BLaER1 (cell line): ENCODE results near the gene CYP2S1.

Source experiments
- H3K27ac ChIP-seq: shearing (Covaris generic); formaldehyde crosslinking; 2 replicates; pipeline ENCODE4 v1.8.1; 2022
- H3K27me3 ChIP-seq: shearing (Covaris generic); formaldehyde crosslinking; 2 replicates; pipeline ENCODE4 v1.8.1; 2022
- H3K36me3 ChIP-seq: shearing (Covaris generic); formaldehyde crosslinking; 2 replicates; pipeline ENCODE4 v1.8.1; 2022
- H3K4me1 ChIP-seq: shearing (Covaris generic); formaldehyde crosslinking; 2 replicates; pipeline ENCODE4 v1.8.1; 2022
- H3K4me2 ChIP-seq: shearing (Covaris generic); formaldehyde crosslinking; 2 replicates; pipeline ENCODE4 v1.8.1; 2022
- H3K4me3 ChIP-seq: shearing (Covaris generic); formaldehyde crosslinking; 2 replicates; pipeline ENCODE4 v1.8.1; 2022
- H3K9ac ChIP-seq: shearing (Covaris generic); formaldehyde crosslinking; 2 replicates; pipeline ENCODE4 v1.8.1; 2022
- H3K9me3 ChIP-seq: shearing (Covaris generic); formaldehyde crosslinking; 2 replicates; pipeline ENCODE4 v1.8.1; 2022
- H4K20me1 ChIP-seq: shearing (Covaris generic); formaldehyde crosslinking; 2 replicates; pipeline ENCODE4 v1.8.1; 2022
- Cebpa-rat ChIP-seq: shearing (Covaris generic); IDR thresholded peaks from 2 replicates; pipeline ENCODE4 v1.8.1; 2022

CYP2S1 gene

GRCh38 chr19:41235480-41235879, 42.5 kb downstream of the CYP2S1 start:
- H4K20me1 ChIP-seq = no peaks in the 10 kb centered on the region

GRCh38 chr19:41238244-41238643, 45.2 kb downstream of the CYP2S1 start:
- no peak for TF ChIP-seq Cebpa-rat
- H3K36me3 ChIP-seq = no peaks in the 10 kb centered on the region

More at GRCh38 chr19:41235480-41235879, 42.5 kb downstream of the CYP2S1 start:
- no peaks in the 10 kb centered on the region for H3K36me3 ChIP-seq
- no peaks in the 10 kb centered on the region for H3K9me3 ChIP-seq
- H3K4me3 ChIP-seq = no peak overlapping the region
- TF ChIP-seq Cebpa-rat = no peak
- no peak overlapping the region for H3K4me2 ChIP-seq
- H3K9ac ChIP-seq = no peak overlapping the region
- H3K27ac ChIP-seq = no peak overlapping the region
- peaks cover 8% of the 10 kb centered on the region for H3K4me1 ChIP-seq
- no peaks in the 10 kb centered on the region for H3K27me3 ChIP-seq

GRCh38 chr19:41239363-41239762, 46.3 kb downstream of the CYP2S1 start:
- H3K4me3 ChIP-seq = no peak overlapping the region
- TF ChIP-seq Cebpa-rat = no peak
- H3K4me1 ChIP-seq = peaks cover 8% of the 10 kb centered on the region
- H3K9ac ChIP-seq = no peak overlapping the region
- H3K27me3 ChIP-seq = no peaks in the 10 kb centered on the region
- H3K4me2 ChIP-seq = no peak overlapping the region
- no peaks in the 10 kb centered on the region for H3K36me3 ChIP-seq
- no peaks in the 10 kb centered on the region for H4K20me1 ChIP-seq
- H3K9me3 ChIP-seq = no peaks in the 10 kb centered on the region
- no peak overlapping the region for H3K27ac ChIP-seq

More at GRCh38 chr19:41238244-41238643, 45.2 kb downstream of the CYP2S1 start:
- H4K20me1 ChIP-seq = no peaks in the 10 kb centered on the region
- no peak overlapping the region for H3K27ac ChIP-seq
- H3K4me1 ChIP-seq = peaks cover 8% of the 10 kb centered on the region
- H3K4me3 ChIP-seq = no peak overlapping the region
- H3K9me3 ChIP-seq = no peaks in the 10 kb centered on the region
- H3K4me2 ChIP-seq = peak overlapping the region; percentile 26; the same call in 1 of the 2 replicates
- no peak overlapping the region for H3K9ac ChIP-seq
- no peaks in the 10 kb centered on the region for H3K27me3 ChIP-seq

GRCh38 chr19:41239961-41240574, 47.0 kb downstream of the CYP2S1 start:
- H3K36me3 ChIP-seq = no peaks in the 10 kb centered on the region
- H3K9me3 ChIP-seq = no peaks in the 10 kb centered on the region
- H3K4me3 ChIP-seq = no peak overlapping the region
- no peaks in the 10 kb centered on the region for H4K20me1 ChIP-seq
- no peak overlapping the region for H3K4me2 ChIP-seq
- TF ChIP-seq Cebpa-rat = no peak
- no peak overlapping the region for H3K27ac ChIP-seq
- no peak overlapping the region for H3K9ac ChIP-seq
- no peaks in the 10 kb centered on the region for H3K27me3 ChIP-seq
- H3K4me1 ChIP-seq = peaks cover 8% of the 10 kb centered on the region

GRCh38 chr19:41241859-41242258, 48.8 kb downstream of the CYP2S1 start:
- Histone ChIP-seq H3K4me3 (no peak overlapping the region), H3K27me3 (no peaks in the 10 kb centered on the region), H3K27ac (no peak overlapping the region), H3K9me3 (no peaks in the 10 kb centered on the region), H3K4me1 (peaks cover 8% of the 10 kb centered on the region), H3K36me3 (no peaks in the 10 kb centered on the region), H3K4me2 (no peak overlapping the region), H3K9ac (no peak overlapping the region), H4K20me1 (no peaks in the 10 kb centered on the region)
- no peak for TF ChIP-seq Cebpa-rat

- Histone ChIP-seq H3K9me3 (no peaks in the 10 kb centered on the region), H3K27me3 (no peaks in the 10 kb centered on the region), H3K9ac (no peak overlapping the region), H3K4me1 (no peaks in the 10 kb centered on the region), H3K27ac (no peak overlapping the region), H3K4me3 (no peak overlapping the region), H3K36me3 (no peaks in the 10 kb centered on the region), H3K4me2 (no peak overlapping the region), H4K20me1 (no peaks in the 10 kb centered on the region)
- TF ChIP-seq Cebpa-rat = no peak
These were observed 51.1 kb downstream of the CYP2S1 start for GRCh38 chr19:41244117-41244516.

GRCh38 chr19:41245843-41246242, 52.8 kb downstream of the CYP2S1 start:
- H3K9ac ChIP-seq = no peak overlapping the region
- H3K4me3 ChIP-seq = no peak overlapping the region
- no peaks in the 10 kb centered on the region for H3K9me3 ChIP-seq
- no peaks in the 10 kb centered on the region for H3K36me3 ChIP-seq
- no peaks in the 10 kb centered on the region for H3K27me3 ChIP-seq
- no peak overlapping the region for H3K27ac ChIP-seq
- H3K4me2 ChIP-seq = no peak overlapping the region
- no peaks in the 10 kb centered on the region for H3K4me1 ChIP-seq
- H4K20me1 ChIP-seq = no peaks in the 10 kb centered on the region
- TF ChIP-seq Cebpa-rat = no peak

- Histone ChIP-seq H3K27me3 (no peaks in the 10 kb centered on the region), H3K9me3 (no peaks in the 10 kb centered on the region), H3K9ac (no peak overlapping the region), H4K20me1 (no peaks in the 10 kb centered on the region), H3K4me1 (no peaks in the 10 kb centered on the region), H3K4me3 (no peak overlapping the region), H3K27ac (no peak overlapping the region), H3K36me3 (no peaks in the 10 kb centered on the region), H3K4me2 (no peak overlapping the region)
- no peak for TF ChIP-seq Cebpa-rat
These were observed 55.9 kb downstream of the CYP2S1 start for GRCh38 chr19:41248895-41249294.

- Histone ChIP-seq H3K27me3 (no peaks in the 10 kb centered on the region), H3K9me3 (no peaks in the 10 kb centered on the region), H3K4me2 (no peak overlapping the region), H3K27ac (no peak overlapping the region), H4K20me1 (no peaks in the 10 kb centered on the region), H3K4me1 (no peaks in the 10 kb centered on the region), H3K36me3 (no peaks in the 10 kb centered on the region), H3K9ac (no peak overlapping the region), H3K4me3 (no peak overlapping the region)
- no peak for TF ChIP-seq Cebpa-rat
These were observed 56.8 kb downstream of the CYP2S1 start for GRCh38 chr19:41249707-41250423.

- no peak overlapping the region for H3K27ac ChIP-seq
- H3K4me1 ChIP-seq = no peaks in the 10 kb centered on the region
- no peaks in the 10 kb centered on the region for H4K20me1 ChIP-seq
- H3K36me3 ChIP-seq = no peaks in the 10 kb centered on the region
- H3K4me2 ChIP-seq = no peak overlapping the region
- no peak for TF ChIP-seq Cebpa-rat
- H3K9me3 ChIP-seq = no peaks in the 10 kb centered on the region
- H3K27me3 ChIP-seq = no peaks in the 10 kb centered on the region
- no peak overlapping the region for H3K9ac ChIP-seq
- no peak overlapping the region for H3K4me3 ChIP-seq
These were observed 60.6 kb downstream of the CYP2S1 start for GRCh38 chr19:41253660-41254059.
